Mammary epithelial cell (primary cell): ENCODE measurements around the gene ITPR2.

Source experiments
- CTCF ChIP-seq, 2 donors: IDR thresholded peaks in 1 of 2; conservative IDR thresholded peaks in 1 of 2; 2 replicates each; pipeline ENCODE4 v1.5.1; 2011 to 2012; ENCODE audit warnings: inconsistent platforms in 2 of 2, low read length in 2 of 2, mild to moderate bottlenecking in 2 of 2, control low read depth in 1 of 2, low read depth in 1 of 2; ENCODE audit not compliant: insufficient read depth in 1 of 2; ENCODE audit errors: extremely low read depth in 1 of 2
- EZH2 ChIP-seq: IDR thresholded peaks from 2 replicates; pipeline ENCODE4 v1.6.1; 2012; ENCODE audit warnings: low read length, inconsistent platforms, borderline replicate concordance

DNA sequence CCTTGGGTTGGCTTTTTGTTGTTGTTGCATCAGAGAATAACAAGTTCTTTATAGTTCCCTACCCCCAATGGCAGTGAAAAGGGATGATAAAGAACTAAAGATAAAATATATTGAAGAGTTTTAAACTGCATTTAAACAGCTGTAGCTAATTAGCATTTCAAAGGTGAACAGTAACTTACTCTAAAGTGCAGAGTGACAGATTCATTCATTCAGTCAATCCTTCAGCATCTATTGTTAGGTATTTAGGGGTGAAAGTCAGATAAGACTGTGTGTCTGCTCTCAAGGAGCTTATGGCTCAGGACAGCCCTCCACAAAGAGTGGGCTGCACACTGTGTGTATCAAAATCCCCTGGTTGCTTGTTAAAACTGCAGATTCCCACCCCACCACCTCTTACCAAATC is 491.5 kb downstream of the ITPR2 start:
- TF ChIP-seq EZH2, result no peak
- no peak for TF ChIP-seq CTCF (conservative IDR thresholded peaks at IDR 0.05 in 1 of 2, IDR thresholded peaks at IDR 0.05 in 1 of 2; ENCODE audit: extremely low read depth in 1 of 2, insufficient read depth in 1 of 2, low read depth in 1 of 2, low read length in 2 of 2)
